ENCODE results near the gene PRRG2.

DNA sequence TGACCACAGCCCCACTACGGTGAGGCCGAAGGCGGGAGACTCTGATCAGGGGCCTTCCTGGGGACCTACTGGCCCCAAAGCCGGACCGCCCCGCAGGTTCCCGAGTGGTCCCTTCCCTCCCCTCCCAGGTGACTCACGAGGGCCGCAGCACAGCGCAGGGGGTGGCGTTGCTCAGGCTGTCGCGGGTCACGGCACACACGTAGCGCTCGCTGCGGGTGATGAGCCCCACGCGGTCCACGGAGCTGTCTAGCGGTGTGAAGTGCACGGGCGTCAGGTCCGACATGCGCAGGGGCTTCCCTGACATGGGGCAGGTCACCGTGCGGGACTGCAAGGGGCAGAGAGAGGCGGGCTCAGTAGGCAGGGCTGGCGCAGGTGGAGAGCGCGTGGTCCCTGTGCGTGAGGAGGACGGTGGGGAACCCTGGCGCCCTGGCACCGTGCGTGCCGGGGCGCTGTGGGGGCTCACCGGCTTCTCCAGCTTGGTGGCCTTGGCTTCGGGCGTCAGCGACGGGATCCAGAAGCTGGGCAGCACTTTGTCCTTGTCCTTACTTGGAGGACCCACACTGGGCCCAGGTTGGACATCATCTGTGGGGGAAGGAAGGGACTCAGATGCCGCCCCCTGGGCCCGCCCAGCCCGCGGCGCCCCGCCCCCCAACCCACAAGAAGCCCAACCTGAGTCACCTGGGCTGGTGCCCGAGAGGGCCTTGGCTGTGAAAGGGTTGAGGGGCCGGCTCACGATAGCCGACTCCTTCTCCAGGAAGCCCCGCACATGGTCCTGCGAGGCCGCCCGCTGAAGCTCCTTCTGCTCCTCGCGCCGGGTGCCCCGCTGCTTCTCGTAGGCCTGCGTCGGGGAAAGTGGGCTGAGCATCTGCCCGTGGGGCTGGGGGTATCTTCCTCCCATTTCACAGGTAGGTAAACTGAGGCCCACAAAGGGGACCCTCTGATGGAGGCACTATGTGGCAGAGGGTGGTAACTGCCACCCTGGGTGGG lies 24.4 kb upstream of the PRRG2 start:
- no peak; the same call in 1 of the 2 replicates for TF ChIP-seq CBX1 (IDR thresholded peaks at IDR 0.05; ENCODE audit: low read depth)
- TF ChIP-seq NR2C1 (IDR thresholded peaks at IDR 0.05) = no peak
- TF ChIP-seq NR2C1 (tag; IDR thresholded peaks at IDR 0.05) = no peak
- TF ChIP-seq MTA3 (IDR thresholded peaks at IDR 0.05; ENCODE audit: borderline replicate concordance) = no peak
- TF ChIP-seq POLR2AphosphoS5 (IDR thresholded peaks at IDR 0.05; ENCODE audit: control insufficient read depth, insufficient read depth, low read depth, low read length) = no peak
- no peak for TF ChIP-seq PCBP1 (IDR thresholded peaks at IDR 0.05; ENCODE audit: low read depth, low read length, poor library complexity, severe bottlenecking)
- TF ChIP-seq, protein P1, sequence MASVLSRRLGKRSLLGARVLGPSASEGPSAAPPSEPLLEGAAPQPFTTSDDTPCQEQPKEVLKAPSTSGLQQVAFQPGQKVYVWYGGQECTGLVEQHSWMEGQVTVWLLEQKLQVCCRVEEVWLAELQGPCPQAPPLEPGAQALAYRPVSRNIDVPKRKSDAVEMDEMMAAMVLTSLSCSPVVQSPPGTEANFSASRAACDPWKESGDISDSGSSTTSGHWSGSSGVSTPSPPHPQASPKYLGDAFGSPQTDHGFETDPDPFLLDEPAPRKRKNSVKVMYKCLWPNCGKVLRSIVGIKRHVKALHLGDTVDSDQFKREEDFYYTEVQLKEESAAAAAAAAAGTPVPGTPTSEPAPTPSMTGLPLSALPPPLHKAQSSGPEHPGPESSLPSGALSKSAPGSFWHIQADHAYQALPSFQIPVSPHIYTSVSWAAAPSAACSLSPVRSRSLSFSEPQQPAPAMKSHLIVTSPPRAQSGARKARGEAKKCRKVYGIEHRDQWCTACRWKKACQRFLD (CRISPR knock-in tag; IDR thresholded peaks at IDR 0.05) = no peak
- TF ChIP-seq, protein P2, sequence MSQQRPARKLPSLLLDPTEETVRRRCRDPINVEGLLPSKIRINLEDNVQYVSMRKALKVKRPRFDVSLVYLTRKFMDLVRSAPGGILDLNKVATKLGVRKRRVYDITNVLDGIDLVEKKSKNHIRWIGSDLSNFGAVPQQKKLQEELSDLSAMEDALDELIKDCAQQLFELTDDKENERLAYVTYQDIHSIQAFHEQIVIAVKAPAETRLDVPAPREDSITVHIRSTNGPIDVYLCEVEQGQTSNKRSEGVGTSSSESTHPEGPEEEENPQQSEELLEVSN (IDR thresholded peaks at IDR 0.05; ENCODE audit: borderline replicate concordance in 1 of 2, extremely low read depth in 1 of 2, insufficient read depth in 1 of 2, insufficient read length in 1 of 2, low read depth in 1 of 2, low read length in 1 of 2, poor library complexity in 1 of 2, severe bottlenecking in 1 of 2) = no peak
- TF ChIP-seq CEBPG (CRISPR knock-in tag; IDR thresholded peaks at IDR 0.05) = no peak
- TF ChIP-seq CEBPG (tag; conservative IDR thresholded peaks at IDR 0.05 in 1 of 2, IDR thresholded peaks at IDR 0.05 in 1 of 2) = no peak
- TF ChIP-seq IRF2 (CRISPR knock-in tag; IDR thresholded peaks at IDR 0.05) = no peak
- TF ChIP-seq FOXJ3 (CRISPR knock-in tag; IDR thresholded peaks at IDR 0.05) = no peak
- no peak for TF ChIP-seq BDP1 (IDR thresholded peaks at IDR 0.05; ENCODE audit: insufficient read depth, insufficient read length)
